Measurements from ENCODE around the gene CLCN6.

The CLCN6 gene

GRCh38 chr1:11826946-11827345 lies 21.0 kb downstream of the CLCN6 start:
- Histone ChIP-seq H3K4me1 (ENCODE audit: control insufficient read depth, insufficient read depth, low read length) (no peaks in the 10 kb centered on the region), H3K4me3 (ENCODE audit: insufficient read depth, low read depth, low read length) (no peak overlapping the region), H3K9me3 (ENCODE audit: control insufficient read depth, low read length) (no peaks in the 10 kb centered on the region), H3K27ac (ENCODE audit: insufficient read depth, low read depth, low read length, poor library complexity, severe bottlenecking) (no peak overlapping the region), H3K27me3 (ENCODE audit: control insufficient read depth, insufficient read depth, low read length, poor library complexity, severe bottlenecking) (no peaks in the 10 kb centered on the region), H3K36me3 (ENCODE audit: control insufficient read depth, insufficient read depth, low read length) (peaks cover 50% of the 10 kb centered on the region)
- WGBS, 2 experiments: 98% methylated on average over 9 of the region's 9 CpGs

- H3K36me3 ChIP-seq (ENCODE audit: control insufficient read depth, insufficient read depth, low read length): peaks cover 45% of the 10 kb centered on the region
- no peaks in the 10 kb centered on the region for H3K27me3 ChIP-seq (ENCODE audit: control insufficient read depth, insufficient read depth, low read length, poor library complexity, severe bottlenecking)
- 95% methylated on average over 19 of the region's 19 CpGs for WGBS, 2 experiments
Observed at GRCh38 chr1:11828511-11828910, 22.5 kb downstream of the CLCN6 start.

GRCh38 chr1:11831945-11832725 lies 26.1 kb downstream of the CLCN6 start:
- 95 to 96% methylated on average over 9 of the region's 9 CpGs for WGBS, 2 experiments
- H3K27me3 ChIP-seq (ENCODE audit: control insufficient read depth, insufficient read depth, low read length, poor library complexity, severe bottlenecking): no peaks in the 10 kb centered on the region
- no peaks in the 10 kb centered on the region for H3K9me3 ChIP-seq (ENCODE audit: control insufficient read depth, low read length)
- peaks cover 65% of the 10 kb centered on the region for H3K36me3 ChIP-seq (ENCODE audit: control insufficient read depth, insufficient read depth, low read length)
- H3K4me3 ChIP-seq (ENCODE audit: insufficient read depth, low read depth, low read length): no peak overlapping the region
- H3K27ac ChIP-seq (ENCODE audit: insufficient read depth, low read depth, low read length, poor library complexity, severe bottlenecking): no peak overlapping the region
- H3K4me1 ChIP-seq (ENCODE audit: control insufficient read depth, insufficient read depth, low read length): no peaks in the 10 kb centered on the region

More at GRCh38 chr1:11828511-11828910, 22.5 kb downstream of the CLCN6 start:
- H3K4me3 ChIP-seq (ENCODE audit: insufficient read depth, low read depth, low read length): no peak overlapping the region
- H3K27ac ChIP-seq (ENCODE audit: insufficient read depth, low read depth, low read length, poor library complexity, severe bottlenecking): no peak overlapping the region
- H3K4me1 ChIP-seq (ENCODE audit: control insufficient read depth, insufficient read depth, low read length): no peaks in the 10 kb centered on the region
- H3K9me3 ChIP-seq (ENCODE audit: control insufficient read depth, low read length): no peaks in the 10 kb centered on the region

GRCh38 chr1:11833497-11833896 lies 27.5 kb downstream of the CLCN6 start:
- no peaks in the 10 kb centered on the region for H3K27me3 ChIP-seq (ENCODE audit: control insufficient read depth, insufficient read depth, low read length, poor library complexity, severe bottlenecking)
- WGBS, 2 experiments: 94 to 97% methylated on average over 8 of the region's 8 CpGs
- H3K9me3 ChIP-seq (ENCODE audit: control insufficient read depth, low read length): no peaks in the 10 kb centered on the region
- no peak overlapping the region for H3K4me3 ChIP-seq (ENCODE audit: insufficient read depth, low read depth, low read length)
- H3K27ac ChIP-seq (ENCODE audit: insufficient read depth, low read depth, low read length, poor library complexity, severe bottlenecking): no peak overlapping the region
- peaks cover 58% of the 10 kb centered on the region for H3K36me3 ChIP-seq (ENCODE audit: control insufficient read depth, insufficient read depth, low read length)
- no peaks in the 10 kb centered on the region for H3K4me1 ChIP-seq (ENCODE audit: control insufficient read depth, insufficient read depth, low read length)

GRCh38 chr1:11833900-11834299 lies 27.9 kb downstream of the CLCN6 start:
- H3K36me3 ChIP-seq (ENCODE audit: control insufficient read depth, insufficient read depth, low read length): peaks cover 54% of the 10 kb centered on the region
- WGBS, 2 experiments: 91 to 94% methylated on average over 13 of the region's 13 CpGs

GRCh38 chr1:11835441-11836225 lies 29.6 kb downstream of the CLCN6 start:
- Histone ChIP-seq H3K4me1 (ENCODE audit: control insufficient read depth, insufficient read depth, low read length) (no peaks in the 10 kb centered on the region), H3K36me3 (ENCODE audit: control insufficient read depth, insufficient read depth, low read length) (peaks cover 53% of the 10 kb centered on the region), H3K9me3 (ENCODE audit: control insufficient read depth, low read length) (no peaks in the 10 kb centered on the region), H3K27ac (ENCODE audit: insufficient read depth, low read depth, low read length, poor library complexity, severe bottlenecking) (no peak overlapping the region), H3K4me3 (ENCODE audit: insufficient read depth, low read depth, low read length) (no peak overlapping the region), H3K27me3 (ENCODE audit: control insufficient read depth, insufficient read depth, low read length, poor library complexity, severe bottlenecking) (no peaks in the 10 kb centered on the region)
- WGBS, 2 experiments: 96% methylated on average over 28 of the region's 28 CpGs

More at GRCh38 chr1:11833900-11834299, 27.9 kb downstream of the CLCN6 start:
- H3K9me3 ChIP-seq (ENCODE audit: control insufficient read depth, low read length): no peaks in the 10 kb centered on the region
- no peak overlapping the region for H3K4me3 ChIP-seq (ENCODE audit: insufficient read depth, low read depth, low read length)
- H3K4me1 ChIP-seq (ENCODE audit: control insufficient read depth, insufficient read depth, low read length): no peaks in the 10 kb centered on the region
- no peak overlapping the region for H3K27ac ChIP-seq (ENCODE audit: insufficient read depth, low read depth, low read length, poor library complexity, severe bottlenecking)
- no peaks in the 10 kb centered on the region for H3K27me3 ChIP-seq (ENCODE audit: control insufficient read depth, insufficient read depth, low read length, poor library complexity, severe bottlenecking)

- Histone ChIP-seq H3K27ac (ENCODE audit: insufficient read depth, low read depth, low read length, poor library complexity, severe bottlenecking) (no peak overlapping the region), H3K4me3 (ENCODE audit: insufficient read depth, low read depth, low read length) (no peak overlapping the region), H3K36me3 (ENCODE audit: control insufficient read depth, insufficient read depth, low read length) (peaks cover 61% of the 10 kb centered on the region), H3K27me3 (ENCODE audit: control insufficient read depth, insufficient read depth, low read length, poor library complexity, severe bottlenecking) (no peaks in the 10 kb centered on the region), H3K4me1 (ENCODE audit: control insufficient read depth, insufficient read depth, low read length) (no peaks in the 10 kb centered on the region), H3K9me3 (ENCODE audit: control insufficient read depth, low read length) (no peaks in the 10 kb centered on the region)
- WGBS, 2 experiments: 95 to 96% methylated on average over 36 of the region's 36 CpGs
Observed at GRCh38 chr1:11836955-11837766, 31.2 kb downstream of the CLCN6 start.

- Histone ChIP-seq H3K4me1 (ENCODE audit: control insufficient read depth, insufficient read depth, low read length) (no peaks in the 10 kb centered on the region), H3K27me3 (ENCODE audit: control insufficient read depth, insufficient read depth, low read length, poor library complexity, severe bottlenecking) (no peaks in the 10 kb centered on the region), H3K36me3 (ENCODE audit: control insufficient read depth, insufficient read depth, low read length) (peaks cover 66% of the 10 kb centered on the region), H3K9me3 (ENCODE audit: control insufficient read depth, low read length) (no peaks in the 10 kb centered on the region), H3K27ac (ENCODE audit: insufficient read depth, low read depth, low read length, poor library complexity, severe bottlenecking) (no peak overlapping the region), H3K4me3 (ENCODE audit: insufficient read depth, low read depth, low read length) (no peak overlapping the region)
- 93 to 94% methylated on average over 11 of the region's 11 CpGs for WGBS, 2 experiments
Observed at GRCh38 chr1:11837767-11838348, 31.9 kb downstream of the CLCN6 start.

- H3K27me3 ChIP-seq (ENCODE audit: control insufficient read depth, insufficient read depth, low read length, poor library complexity, severe bottlenecking): no peaks in the 10 kb centered on the region
- no peak overlapping the region for H3K4me3 ChIP-seq (ENCODE audit: insufficient read depth, low read depth, low read length)
- H3K27ac ChIP-seq (ENCODE audit: insufficient read depth, low read depth, low read length, poor library complexity, severe bottlenecking): no peak overlapping the region
- 76 to 78% methylated on average over 40 of the region's 40 CpGs for WGBS, 2 experiments
- no peaks in the 10 kb centered on the region for H3K4me1 ChIP-seq (ENCODE audit: control insufficient read depth, insufficient read depth, low read length)
- H3K9me3 ChIP-seq (ENCODE audit: control insufficient read depth, low read length): no peaks in the 10 kb centered on the region
- peaks cover 65% of the 10 kb centered on the region for H3K36me3 ChIP-seq (ENCODE audit: control insufficient read depth, insufficient read depth, low read length)
Observed at GRCh38 chr1:11838349-11839272, 32.6 kb downstream of the CLCN6 start.

Measured in ectodermal cell (in vitro differentiated cells).